Muscle of back (tissue), 10 donors: Measurements from ENCODE around the gene PTGER4. TPM values are rescaled to one million over a fixed set of nuclear protein-coding genes. Genes with fewer than 3 reads are reported as not detected.

Source experiments
- polyA plus RNA-seq, 10 donors: library from polyadenylated mRNA; unstranded; fragments of 120-200 nt; gene quantifications; one replicate each; pipeline ENCODE4 v1.2.1, GENCODE V29; 2013; ENCODE audit not compliant: insufficient read length in 10 of 10

Gene PTGER4
- polyA plus RNA-seq, 10 donors, result 3.2 to 12.6 (median 7.1) TPM

Other genes starting within 250 kb of the PTGER4 start
- gene TTC33, start 76.0 kb downstream of the PTGER4 start, polyA plus RNA-seq, result 10 to 100 TPM; 16.6 to 23.1 (median 18.7) TPM
- gene PRKAA1, start 118.5 kb downstream of the PTGER4 start, polyA plus RNA-seq, result 10 to 100 TPM; 24.1 to 45.1 (median 32.8) TPM
- gene RPL37, start 155.3 kb downstream of the PTGER4 start, polyA plus RNA-seq, result 1,000 to 10,000 TPM; 2,251 to 3,110 (median 2,597) TPM
- 1 to 10 TPM; 1.5 to 2.2 (median 1.7) TPM for gene CARD6, start 161.5 kb downstream of the PTGER4 start, polyA plus RNA-seq
- gene C7, start 229.6 kb downstream of the PTGER4 start, polyA plus RNA-seq, result 1 to 10 TPM; 1.4 to 5.0 (median 3.6) TPM